Common myeloid progenitor, CD34-positive (primary cell): ENCODE results near the gene PEX14.

Source experiments
- CTCF ChIA-PET: fragments of 350-600 bp; sonication (Branson Sonifier 250); formaldehyde crosslinking; loops from one replicate; lab custom pipeline; 2021; ENCODE audit warnings: antibody characterized with exemption; lab: Charles Lee
- POLR2A ChIA-PET: fragments of 350-600 bp; sonication (Branson Sonifier 250); formaldehyde crosslinking; loops from one replicate; lab custom pipeline; 2021; ENCODE audit warnings: antibody characterized with exemption; lab: Charles Lee
- DNase-seq, 3 donors: peaks; one replicate each; pipeline versions ENCODE4 v3.0.0 to v3.0.0-alpha.2; 2013
- H3K27ac ChIP-seq, 2 experiments: 1 replicate in 1 of 2; 2 replicates in 1 of 2; pipeline ENCODE4 v1.7.0; 2013; ENCODE audit warnings: inconsistent platforms in 2 of 2, low read length in 2 of 2, mild to moderate bottlenecking in 2 of 2, low read depth in 1 of 2, moderate library complexity in 1 of 2; ENCODE audit not compliant: severe bottlenecking in 2 of 2, insufficient read depth in 1 of 2, poor library complexity in 1 of 2
- H3K27me3 ChIP-seq, 5 experiments: replicated peaks in 2 of 5; 1 replicate in 3 of 5; 2 replicates in 2 of 5; pipeline versions ENCODE4 v1.6.1 to v1.7.0; 2013; ENCODE audit warnings: low read length in 4 of 5, mild to moderate bottlenecking in 2 of 5, moderate library complexity in 2 of 5, inconsistent platforms in 1 of 5; ENCODE audit not compliant: insufficient read depth in 5 of 5, control insufficient read depth in 4 of 5
- H3K36me3 ChIP-seq, 4 experiments: 1 replicate in 2 of 4; 2 replicates in 2 of 4; pipeline versions ENCODE4 v1.6.1 to v1.7.0; 2013; ENCODE audit warnings: low read length in 3 of 4, control low read depth in 1 of 4, mild to moderate bottlenecking in 1 of 4; ENCODE audit not compliant: control insufficient read depth in 4 of 4, insufficient read depth in 4 of 4
- H3K4me1 ChIP-seq, 4 experiments: 1 replicate in 3 of 4; 2 replicates in 1 of 4; pipeline versions ENCODE4 v1.6.1 to v1.7.1; 2013; ENCODE audit warnings: low read length in 3 of 4, mild to moderate bottlenecking in 3 of 4, control low read depth in 1 of 4, inconsistent platforms in 1 of 4, moderate library complexity in 1 of 4; ENCODE audit not compliant: control insufficient read depth in 4 of 4, insufficient read depth in 4 of 4; ENCODE audit errors: control extremely low read depth in 1 of 4
- H3K4me3 ChIP-seq, 7 experiments: 1 replicate in 4 of 7; 2 replicates in 3 of 7; pipeline versions ENCODE4 v1.5.1 to v1.7.0; 2013; ENCODE audit warnings: mild to moderate bottlenecking in 7 of 7, low read length in 6 of 7, moderate library complexity in 6 of 7, inconsistent platforms in 2 of 7, low read depth in 2 of 7, control low read depth in 1 of 7; ENCODE audit not compliant: insufficient read depth in 4 of 7, control insufficient read depth in 1 of 7; ENCODE audit errors: extremely low read depth in 1 of 7
- H3K9me3 ChIP-seq, 5 experiments: 1 replicate in 4 of 5; 2 replicates in 1 of 5; pipeline versions ENCODE4 v1.6.1 to v1.7.1; 2013; ENCODE audit warnings: low read length in 4 of 5, mild to moderate bottlenecking in 2 of 5, inconsistent platforms in 1 of 5, low read depth in 1 of 5, moderate library complexity in 1 of 5; ENCODE audit not compliant: control insufficient read depth in 4 of 5, insufficient read depth in 2 of 5; ENCODE audit errors: control extremely low read depth in 1 of 5
- WGBS: methylation state at CpG from one replicate; pipeline ENCODE4 v1.1.5; 2013; ENCODE audit not compliant: insufficient coverage; 5-methylcytosine and 5-hydroxymethylcytosine counted together

PEX14 gene

DNA sequence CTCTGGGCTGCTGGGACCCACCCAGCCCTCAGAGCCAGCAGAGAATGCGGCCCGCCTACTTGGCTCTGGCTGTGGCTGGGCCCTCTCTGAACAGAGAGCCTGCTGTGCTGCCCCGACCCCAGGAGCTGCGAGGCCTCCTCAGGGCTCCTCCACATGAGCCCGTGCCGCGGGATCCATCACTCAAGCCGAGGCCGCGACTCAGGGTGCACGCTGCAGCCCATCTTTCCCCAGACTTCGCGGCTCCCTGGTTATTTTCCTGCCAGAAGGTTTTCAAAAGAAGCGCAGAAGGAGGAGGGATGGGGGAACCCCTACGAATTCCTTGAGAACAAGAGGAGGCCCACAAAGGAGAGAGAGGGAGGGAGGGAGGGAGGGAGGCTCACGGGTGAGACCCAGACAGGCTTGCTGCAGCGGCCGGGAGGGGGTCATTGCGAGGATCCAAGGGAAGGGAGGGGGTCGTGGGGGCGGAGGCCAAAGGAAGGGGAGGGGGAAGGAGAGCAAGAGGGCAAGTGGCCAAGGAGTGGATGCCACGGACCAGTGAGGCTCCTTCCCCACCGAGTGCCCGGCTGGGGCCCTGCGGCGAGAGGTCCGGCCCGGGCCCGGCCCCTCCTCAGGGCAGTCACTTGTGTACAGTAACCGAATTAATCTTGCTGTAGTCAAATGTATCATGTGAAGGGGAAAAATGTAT lies 174.9 kb downstream of the PEX14 start:
- peaks cover 0 to 17% (median 0%) of the 10 kb centered on the region in 4 experiments for H3K36me3 ChIP-seq
- POLR2A ChIA-PET, result no interaction called here
- no peaks in the 10 kb centered on the region for H3K4me1 ChIP-seq
- CTCF ChIA-PET, result no interaction called here
- WGBS, result 87% methylated on average over 26 of the region's 30 CpGs
- H3K27me3 ChIP-seq, result no peaks in the 10 kb centered on the region
- no peak overlapping the region for H3K4me3 ChIP-seq
- no peaks in the 10 kb centered on the region for H3K9me3 ChIP-seq
- DNase-seq, result no peak
- H3K27ac ChIP-seq, result no peak overlapping the region

DNA sequence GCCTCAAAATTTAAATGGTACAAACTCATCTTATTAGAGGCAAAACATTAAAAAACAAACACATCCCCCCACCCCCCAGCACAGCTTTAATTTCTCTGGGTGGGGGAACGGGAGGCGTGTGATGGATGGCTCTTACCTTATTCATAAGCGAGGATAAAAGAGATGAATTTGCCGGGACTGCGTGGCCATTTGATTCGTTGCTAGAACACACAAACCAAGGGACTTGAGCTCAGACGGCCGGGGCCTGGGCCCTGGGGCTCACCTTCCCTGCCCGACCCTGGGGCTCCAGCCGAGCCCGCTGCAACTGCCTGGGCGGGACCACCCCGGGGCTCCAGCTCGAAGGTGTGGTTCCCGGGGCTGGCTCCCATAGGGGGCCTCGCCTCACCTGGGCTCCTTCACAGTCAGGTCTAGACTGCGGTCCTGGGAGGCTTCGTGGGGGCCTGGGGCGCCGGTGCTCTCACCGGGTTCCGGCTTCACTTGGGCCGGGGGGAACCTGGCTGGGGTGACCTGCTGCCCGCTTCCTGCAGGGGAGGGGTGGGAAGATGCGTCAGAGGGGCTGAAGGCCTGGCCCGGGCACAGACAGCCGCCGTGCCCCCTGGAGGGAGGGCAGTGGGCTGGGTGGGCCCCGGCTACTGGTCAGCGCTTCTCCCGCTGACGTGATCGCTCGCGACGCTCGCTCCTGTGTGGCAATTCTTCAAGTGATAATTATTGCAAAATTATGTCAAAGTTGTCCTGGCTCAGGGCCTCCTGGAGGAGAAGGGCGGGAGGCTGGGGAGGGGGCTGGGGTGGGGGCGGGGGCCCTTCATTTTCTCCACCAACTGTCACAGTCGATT lies 176.0 kb downstream of the PEX14 start:
- peaks cover 0 to 15% (median 0%) of the 10 kb centered on the region in 4 experiments for H3K36me3 ChIP-seq
- POLR2A ChIA-PET, result no interaction called here
- no peak overlapping the region for H3K27ac ChIP-seq
- DNase-seq, result no peak
- H3K4me1 ChIP-seq, result no peaks in the 10 kb centered on the region
- H3K4me3 ChIP-seq, result no peak overlapping the region
- no peaks in the 10 kb centered on the region for H3K27me3 ChIP-seq
- WGBS, result 86% methylated on average over 15 of the region's 40 CpGs
- CTCF ChIA-PET, result interaction anchor here (0.9 kb wide), 1 partner anchor 11 kb away, joined by 3 read pairs; no protein-coding TSS in a partner anchor
- no peaks in the 10 kb centered on the region for H3K9me3 ChIP-seq

DNA sequence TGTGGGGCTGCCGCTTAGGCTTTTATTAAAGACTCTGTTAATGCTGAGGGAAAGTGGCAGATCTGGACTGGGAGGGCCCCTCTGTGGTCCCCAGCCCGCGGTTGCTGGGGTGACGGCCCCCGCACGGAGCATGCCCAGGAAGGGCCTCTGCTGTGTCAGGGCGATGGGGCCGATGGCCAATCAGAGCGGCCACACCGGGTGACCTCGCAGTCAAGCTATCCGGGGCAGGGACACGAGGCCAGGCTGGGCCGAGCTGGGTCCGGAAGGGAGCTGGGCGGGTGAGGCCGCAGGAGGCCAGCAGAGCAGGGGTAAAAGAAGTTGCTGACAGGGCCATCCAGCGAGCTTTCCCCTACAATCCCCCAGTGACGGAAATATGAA lies 176.6 kb downstream of the PEX14 start:
- Histone ChIP-seq H3K27me3 (no peaks in the 10 kb centered on the region), H3K36me3 (peaks cover 0 to 12% (median 0%) of the 10 kb centered on the region in 4 experiments)
- WGBS, result 78% methylated on average over 18 of the region's 19 CpGs

DNA sequence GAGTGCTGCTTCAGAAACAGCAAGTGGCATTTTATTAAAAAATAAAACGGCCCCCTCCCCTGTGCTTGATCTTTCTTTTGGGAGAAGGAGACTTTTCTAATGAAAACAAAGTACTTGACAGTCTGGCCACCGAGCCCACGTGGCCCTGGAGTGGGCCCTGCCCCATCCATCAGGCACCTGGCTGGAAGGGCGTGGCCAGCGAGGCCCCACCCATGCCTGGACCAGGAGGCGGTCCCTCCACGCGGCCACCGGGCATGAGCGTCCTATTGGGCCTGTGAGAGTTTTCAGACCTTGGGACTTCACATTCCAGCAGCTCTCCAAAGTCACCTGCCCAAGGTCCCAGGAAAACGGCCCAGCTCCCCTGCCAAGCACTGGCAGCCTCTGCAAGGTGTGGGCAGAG lies 177.0 kb downstream of the PEX14 start:
- no peaks in the 10 kb centered on the region for H3K9me3 ChIP-seq
- no peaks in the 10 kb centered on the region for H3K4me1 ChIP-seq
- WGBS, result 88% methylated on average over 7 of the region's 11 CpGs
- no peak overlapping the region for H3K27ac ChIP-seq
- no peak for DNase-seq
- no peak overlapping the region for H3K4me3 ChIP-seq
- H3K27me3 ChIP-seq, result no peaks in the 10 kb centered on the region
- peaks cover 0 to 12% (median 0%) of the 10 kb centered on the region in 4 experiments for H3K36me3 ChIP-seq
- ChIA-PET POLR2A (no interaction called here), CTCF (interaction anchor here (0.9 kb wide), 1 partner anchor 12 kb away, joined by 3 read pairs; no protein-coding TSS in a partner anchor)

More for the DNA sequence above, 176.6 kb downstream of the PEX14 start:
- Histone ChIP-seq H3K27ac (no peak overlapping the region), H3K4me1 (no peaks in the 10 kb centered on the region), H3K4me3 (no peak overlapping the region), H3K9me3 (no peaks in the 10 kb centered on the region)
- CTCF ChIA-PET, result interaction anchor here (0.9 kb wide), 1 partner anchor 11 kb away, joined by 3 read pairs; no protein-coding TSS in a partner anchor
- POLR2A ChIA-PET, result no interaction called here
- no peak for DNase-seq

DNA sequence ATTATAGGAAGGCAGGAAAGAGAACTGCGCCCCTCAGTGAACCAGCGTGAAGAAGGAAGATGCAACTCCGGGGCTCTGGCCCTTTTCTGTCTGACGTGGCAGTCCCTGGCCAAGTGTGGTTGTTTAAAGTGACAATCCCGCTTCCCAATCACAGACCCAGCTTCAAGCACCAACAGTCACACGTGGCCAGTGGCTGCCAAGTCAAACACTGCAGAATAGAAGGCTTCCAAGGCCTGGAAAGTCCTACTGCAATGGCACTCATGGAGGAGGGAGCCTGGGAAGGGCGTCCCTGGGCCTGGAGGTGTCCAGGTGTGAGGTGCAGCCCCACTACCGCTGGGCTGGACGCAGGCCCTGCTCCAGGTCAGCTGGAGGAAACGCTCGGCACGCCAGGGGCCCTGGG lies 177.9 kb downstream of the PEX14 start:
- ChIA-PET CTCF (no interaction called here), POLR2A (no interaction called here)
- Histone ChIP-seq H3K27me3 (no peaks in the 10 kb centered on the region), H3K4me1 (no peaks in the 10 kb centered on the region), H3K27ac (no peak overlapping the region), H3K4me3 (no peak overlapping the region), H3K36me3 (peaks cover 0 to 12% (median 0%) of the 10 kb centered on the region in 4 experiments), H3K9me3 (no peaks in the 10 kb centered on the region)
- WGBS, result 97% methylated on average over 12 of the region's 12 CpGs
- no peak for DNase-seq

DNA sequence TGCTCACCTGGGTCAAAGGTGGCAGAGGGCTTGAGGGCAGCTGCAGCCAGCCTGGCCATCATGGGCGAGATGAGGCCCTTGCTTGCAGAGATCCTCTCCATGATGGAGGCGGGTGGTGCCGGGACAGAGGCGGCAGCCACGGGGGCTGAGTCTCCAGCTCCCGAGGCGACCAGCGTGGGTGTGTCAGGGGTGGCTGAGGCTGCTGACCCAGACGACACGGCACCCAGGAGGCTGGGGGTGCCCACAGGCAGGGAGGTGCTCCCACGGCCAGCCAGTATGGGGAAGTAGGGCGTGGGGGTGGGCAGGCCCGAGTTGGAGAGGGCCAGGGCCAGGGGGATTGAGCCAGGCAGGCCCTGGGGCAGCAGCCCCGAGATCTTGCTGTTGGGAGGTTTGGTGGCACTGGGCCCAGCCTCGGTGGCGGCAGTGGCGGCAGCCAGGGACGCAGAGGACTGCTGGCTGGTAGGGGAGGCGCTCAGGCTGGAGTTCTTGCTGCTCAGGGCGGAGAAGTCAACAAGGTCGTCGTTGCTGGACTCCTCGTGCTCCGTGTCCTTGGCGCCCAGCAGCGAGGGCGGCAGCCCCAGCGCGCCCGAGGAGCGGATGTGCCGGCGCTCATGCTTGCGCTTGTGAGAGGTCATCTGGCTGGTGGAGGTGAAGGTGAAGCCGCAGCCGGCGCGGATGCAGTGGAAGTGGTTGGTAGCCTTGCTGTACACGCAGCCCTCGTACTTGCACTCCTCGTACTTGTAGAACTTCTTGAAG lies 178.8 kb downstream of the PEX14 start:
- Histone ChIP-seq H3K27ac (no peak overlapping the region), H3K9me3 (no peaks in the 10 kb centered on the region), H3K27me3 (no peaks in the 10 kb centered on the region), H3K4me3 (no peak overlapping the region), H3K36me3 (peaks cover 0 to 17% (median 0%) of the 10 kb centered on the region in 4 experiments), H3K4me1 (no peaks in the 10 kb centered on the region)
- no peak for DNase-seq
- POLR2A ChIA-PET, result no interaction called here
- 96% methylated on average over 37 of the region's 41 CpGs for WGBS
- CTCF ChIA-PET, result no interaction called here
